B cell (primary cell): ENCODE results near the gene KIAA1614. TPM values are rescaled to one million over a fixed set of nuclear protein-coding genes. Genes with fewer than 3 reads are reported as not detected.

Source experiments
- ATAC-seq: fragments of 200-7000 bp; cut with Tn5 transposase; one replicate; pipeline ENCODE4 v1.10.0; 2021; ENCODE audit warnings: low read depth, mild to moderate bottlenecking, moderate number of reproducible peaks, moderate library complexity
- CTCF ChIA-PET: fragments of 350-600 bp; sonication (Branson Sonifier 250); formaldehyde crosslinking; loops from one replicate; lab custom pipeline; 2021; ENCODE audit warnings: antibody characterized with exemption, inconsistent platforms; lab: Charles Lee
- POLR2A ChIA-PET: fragments of 350-600 bp; sonication (Branson Sonifier 250); formaldehyde crosslinking; loops from one replicate; lab custom pipeline; 2021; ENCODE audit warnings: antibody characterized with exemption; lab: Charles Lee
- DNase-seq: peaks from one replicate; pipeline ENCODE4 v3.0.0; 2013
- H2AFZ ChIP-seq: 2 replicates; pipeline ENCODE4 v1.6.1; 2012; ENCODE audit warnings: mild to moderate bottlenecking, low read depth, low read length; ENCODE audit not compliant: insufficient read depth, poor library complexity, severe bottlenecking
- H3K27ac ChIP-seq, 2 donors: 1 replicate in 1 of 2; 2 replicates in 1 of 2; pipeline ENCODE4 v1.5.1; 2012 to 2013; ENCODE audit warnings: low read length in 2 of 2, mild to moderate bottlenecking in 2 of 2, moderate library complexity in 1 of 2
- H3K27me3 ChIP-seq, 4 experiments: fragments of 200-600 bp in 1 of 4; sonication (generic) in 1 of 4; replicated peaks in 1 of 4; 1 replicate in 2 of 4; 2 replicates in 2 of 4; pipeline versions ENCODE4 v1.6.1 to v1.7.0; 2013 to 2016; ENCODE audit warnings: low read length in 3 of 4, mild to moderate bottlenecking in 2 of 4, mixed read lengths in 1 of 4, moderate library complexity in 1 of 4; ENCODE audit not compliant: insufficient read depth in 4 of 4, control insufficient read depth in 3 of 4; ENCODE audit errors: control extremely low read depth in 1 of 4
- H3K36me3 ChIP-seq, 2 experiments: replicated peaks in 1 of 2; 1 replicate in 1 of 2; 2 replicates in 1 of 2; pipeline versions ENCODE4 v1.6.1 to v1.7.1; 2013; ENCODE audit warnings: low read length in 1 of 2; ENCODE audit not compliant: insufficient read depth in 2 of 2, control insufficient read depth in 1 of 2; ENCODE audit errors: control extremely low read depth in 1 of 2, extremely low read depth in 1 of 2
- H3K4me1 ChIP-seq, 2 donors: fragments of 200-600 bp in 1 of 2; sonication (generic) in 1 of 2; 1 replicate in 1 of 2; 2 replicates in 1 of 2; pipeline versions ENCODE4 v1.5.1 to v1.6.1; 2013 to 2017; ENCODE audit warnings: low read length in 2 of 2; ENCODE audit not compliant: control insufficient read depth in 2 of 2, insufficient read depth in 2 of 2
- H3K4me2 ChIP-seq: replicated peaks from 2 replicates; pipeline ENCODE3; 2012; ENCODE audit warnings: mild to moderate bottlenecking, low read depth, low read length; ENCODE audit not compliant: poor library complexity, severe bottlenecking
- H3K4me3 ChIP-seq, 5 experiments: fragments of 200-600 bp in 1 of 5; sonication (generic) in 1 of 5; 1 replicate in 3 of 5; 2 replicates in 2 of 5; pipeline versions ENCODE4 v1.5.1 to v1.7.0; 2011 to 2016; ENCODE audit warnings: low read length in 4 of 5, mild to moderate bottlenecking in 4 of 5, low read depth in 2 of 5, control low read depth in 1 of 5, moderate library complexity in 1 of 5; ENCODE audit not compliant: insufficient read depth in 1 of 5; ENCODE audit errors: control extremely low read depth in 1 of 5, extremely low read depth in 1 of 5
- H3K79me2 ChIP-seq: fragments of 200-600 bp; sonication (generic); one replicate; pipeline ENCODE4 v1.6.0; 2016; ENCODE audit warnings: low read length; ENCODE audit not compliant: control insufficient read depth, insufficient read depth
- H3K9ac ChIP-seq: fragments of 200-600 bp; sonication (generic); 2 replicates; pipeline ENCODE4 v1.6.1; 2017; ENCODE audit warnings: mild to moderate bottlenecking, low read length, moderate library complexity
- H3K9me3 ChIP-seq, 3 donors: one replicate each; pipeline versions ENCODE4 v1.6.1 to v1.7.1; 2013; ENCODE audit warnings: low read length in 2 of 3; ENCODE audit not compliant: control insufficient read depth in 2 of 3, insufficient read depth in 1 of 3; ENCODE audit errors: control extremely low read depth in 1 of 3
- H4K20me1 ChIP-seq: 2 replicates; pipeline ENCODE4 v1.6.0; 2012; ENCODE audit warnings: mild to moderate bottlenecking, low read length; ENCODE audit not compliant: insufficient read depth, control insufficient read depth, poor library complexity, severe bottlenecking
- H3K27ac Mint-ChIP-seq: one replicate; pipeline ENCODE4 v1.8.0; 2021; ENCODE audit warnings: mixed read lengths
- H3K27me3 Mint-ChIP-seq: one replicate; pipeline ENCODE4 v1.8.0; 2021; ENCODE audit warnings: mixed read lengths
- H3K4me1 Mint-ChIP-seq: one replicate; pipeline ENCODE4 v1.8.0; 2021; ENCODE audit warnings: mixed read lengths
- H3K4me3 Mint-ChIP-seq: one replicate; pipeline ENCODE4 v1.8.0; 2021; ENCODE audit warnings: mixed read lengths
- H3K9me3 Mint-ChIP-seq: one replicate; pipeline ENCODE4 v1.8.0; 2022; ENCODE audit warnings: mixed read lengths; ENCODE audit not compliant: insufficient read depth
- CTCF ChIP-seq: fragments of 200-600 bp; IDR thresholded peaks from one replicate; pipeline ENCODE4 v1.8.0; 2022; ENCODE audit warnings: antibody characterized with exemption, mild to moderate bottlenecking
- EZH2 ChIP-seq: IDR thresholded peaks from 2 replicates; pipeline ENCODE4 v1.6.1; 2012; ENCODE audit warnings: borderline replicate concordance, low read depth, mild to moderate bottlenecking, moderate library complexity, low read length; ENCODE audit not compliant: insufficient read depth, poor library complexity, severe bottlenecking
- WGBS: methylation state at CpG from one replicate; pipeline ENCODE4 v1.1.5; 2013; ENCODE audit warnings: missing lambda C conversion rate; ENCODE audit not compliant: insufficient coverage; 5-methylcytosine and 5-hydroxymethylcytosine counted together
- intact Hi-C: fragments of 100-400 bp; cut with micrococcal nuclease; formaldehyde crosslinking; loops from one replicate; pipeline ENCODE4 v1.10.0; 2022
- polyA plus RNA-seq: library from polyadenylated mRNA; depleted of rRNA; stranded (reverse); fragments of >200 nt; gene quantifications from 2 replicates; pipeline ENCODE4 v1.2.3, GENCODE V29; 2012
- total RNA-seq, 2 donors: library from RNA; stranded (reverse); fragments of 120-200 nt in 1 of 2; gene quantifications; 1 replicate in 1 of 2; 2 replicates in 1 of 2; pipeline versions ENCODE4 v1.2.3 to v1.2.4, GENCODE V29; 2013 to 2022

The KIAA1614 gene
- total and polyA plus RNA-seq, 2 donors (not counting 1 experiment from before 2014, with no cell fraction given), result 0.03 to 0.22 TPM

- Mint-ChIP-seq H3K4me1 (no peaks in the 10 kb centered on the region), H3K27me3 (peaks cover 20% of the 10 kb centered on the region), H3K4me3 (no peak overlapping the region), H3K9me3 (no peaks in the 10 kb centered on the region), H3K27ac (no peak overlapping the region)
- WGBS, result 91% methylated on average over 5 of the region's 8 CpGs
- POLR2A ChIA-PET, result no interaction called here
- Histone ChIP-seq H3K27ac (no peak overlapping the region), H3K9me3 (peaks cover 0 to 12% (median 0%) of the 10 kb centered on the region in 3 donors), H3K4me2 (no peak overlapping the region), H2AFZ (no peak overlapping the region), H3K79me2 (no peaks in the 10 kb centered on the region), H3K9ac (no peak overlapping the region), H3K36me3 (no peaks in the 10 kb centered on the region), H3K27me3 (peaks cover 0 to 10% (median 0%) of the 10 kb centered on the region in 4 experiments), H3K4me3 (no peak overlapping the region), H3K4me1 (no peaks in the 10 kb centered on the region), H4K20me1 (no peaks in the 10 kb centered on the region)
- ATAC-seq (no peak), DNase-seq (no peak)
- intact Hi-C loops, result no loop called here
- CTCF ChIA-PET, result interaction anchor here (0.7 kb wide), 1 partner anchor 15 kb away, joined by 3 read pairs; no protein-coding TSS in a partner anchor
- TF ChIP-seq EZH2 (no peak), CTCF (no peak)
Measured at GRCh38 chr1:180920702-180921101, 8.0 kb downstream of the KIAA1614 start.

GRCh38 chr1:180921386-180921785, 8.7 kb downstream of the KIAA1614 start:
- H3K27me3 Mint-ChIP-seq, result peaks cover 20% of the 10 kb centered on the region
- Histone ChIP-seq H3K79me2 (no peaks in the 10 kb centered on the region), H3K9me3 (peaks cover 0 to 12% (median 0%) of the 10 kb centered on the region in 3 donors), H3K27ac (no peak overlapping the region), H2AFZ (no peak overlapping the region), H3K9ac (no peak overlapping the region), H3K4me2 (no peak overlapping the region), H3K36me3 (no peaks in the 10 kb centered on the region), H3K27me3 (peaks cover 0 to 15% (median 0%) of the 10 kb centered on the region in 4 experiments), H4K20me1 (no peaks in the 10 kb centered on the region), H3K4me1 (peaks cover 0 to 4% of the 10 kb centered on the region in 2 donors), H3K4me3 (no peak overlapping the region)
- H3K4me3 Mint-ChIP-seq, result no peak overlapping the region
- DNase-seq, result no peak
- no peak overlapping the region for H3K27ac Mint-ChIP-seq
- H3K4me1 Mint-ChIP-seq, result no peaks in the 10 kb centered on the region
- ChIA-PET POLR2A (no interaction called here), CTCF (no interaction called here)
- no peaks in the 10 kb centered on the region for H3K9me3 Mint-ChIP-seq
- 97% methylated on average over 6 of the region's 6 CpGs for WGBS
- TF ChIP-seq CTCF (no peak), EZH2 (no peak)
- no peak for ATAC-seq
- intact Hi-C loops, result no loop called here
